ENCODE results near the gene TIGIT. TPM values are rescaled to one million over a fixed set of nuclear protein-coding genes. Genes with fewer than 3 reads are reported as not detected.

TIGIT gene
- total RNA-seq, 1 experiment from 2014 or later: not detected

DNA sequence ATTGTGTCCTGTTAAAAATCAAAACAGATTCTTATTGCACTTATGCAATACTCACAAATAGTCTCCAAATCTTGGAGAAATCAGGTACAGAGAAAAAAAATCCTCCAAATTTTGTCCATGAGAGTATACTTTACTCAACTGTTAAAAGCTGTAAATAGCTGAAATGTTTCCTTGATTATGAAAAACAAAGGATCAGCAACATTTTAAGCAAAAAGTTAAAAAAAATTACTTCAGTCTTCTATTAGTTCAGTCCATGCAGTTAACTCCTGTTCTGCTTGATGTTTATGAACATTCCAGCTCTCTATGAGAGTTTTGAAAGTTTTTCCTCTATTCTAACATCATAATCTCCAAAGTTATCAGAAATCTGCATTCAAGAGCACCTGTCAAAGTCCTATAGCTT lies 33.7 kb upstream of the TIGIT start:
- no peak overlapping the region for H3K27ac Mint-ChIP-seq
- H3K27me3 Mint-ChIP-seq (ENCODE audit: low read depth): no peaks in the 10 kb centered on the region

More for the DNA sequence above, 33.7 kb upstream of the TIGIT start:
- H3K9me3 ChIP-seq (ENCODE audit: control insufficient read depth, low read depth, low read length): peaks cover 6% of the 10 kb centered on the region
- H3K23ac ChIP-seq (ENCODE audit: insufficient read length, low read depth, low read length): no peak overlapping the region
- H3K18ac ChIP-seq (ENCODE audit: insufficient read length, low read depth, low read length): no peak overlapping the region
- no peaks in the 10 kb centered on the region for H3K4me1 ChIP-seq (ENCODE audit: insufficient read depth, low read length)
- H2BK120ac ChIP-seq (ENCODE audit: low read depth, low read length, poor library complexity, severe bottlenecking): no peak overlapping the region
- no peak overlapping the region for H4K5ac ChIP-seq (ENCODE audit: insufficient read length, low read depth, low read length)
- no peak overlapping the region for H2AFZ ChIP-seq (ENCODE audit: low read length)
- no peak overlapping the region for H3K27ac ChIP-seq (ENCODE audit: insufficient read length, low read depth, low read length)
- Mint-ChIP-seq H3K4me3 (no peak overlapping the region), H3K9me3 (peaks cover 36 to 44% of the 10 kb centered on the region in 2 experiments), H3K36me3 (ENCODE audit: insufficient read depth in 1 of 3, low read depth in 3 of 3) (peaks cover 9 to 31% (median 13%) of the 10 kb centered on the region in 3 experiments), H3K4me1 (no peaks in the 10 kb centered on the region)
- H4K8ac ChIP-seq (replicated peaks; ENCODE audit: insufficient read length, low read depth, low read length): no peak overlapping the region
- no peak overlapping the region for H3K4me2 ChIP-seq (ENCODE audit: insufficient read depth, insufficient read length, low read length)
- DNase-seq: no peak
- no peaks in the 10 kb centered on the region for H3K79me2 ChIP-seq (ENCODE audit: insufficient read depth, low read length)
- H4K20me1 ChIP-seq (ENCODE audit: control insufficient read depth, insufficient read depth, insufficient read length): no peaks in the 10 kb centered on the region
- no peak overlapping the region for H2BK20ac ChIP-seq (ENCODE audit: low read depth, low read length, poor library complexity, severe bottlenecking)
- H4K91ac ChIP-seq (ENCODE audit: insufficient read length, low read depth, low read length): no peak overlapping the region
- no peaks in the 10 kb centered on the region for H3K79me1 ChIP-seq (ENCODE audit: insufficient read depth, low read depth, low read length, poor library complexity, severe bottlenecking)
- H3T11ph ChIP-seq (ENCODE audit: low read length): no peak overlapping the region
- H3K56ac ChIP-seq (ENCODE audit: insufficient read length, low read depth, low read length): no peak overlapping the region
- TF ChIP-seq CTCF (conservative IDR thresholded peaks at IDR 0.05): no peak
- H3K27me3 ChIP-seq (ENCODE audit: insufficient read depth, low read length): no peaks in the 10 kb centered on the region
- no peak overlapping the region for H2BK12ac ChIP-seq (ENCODE audit: insufficient read length, low read depth, low read length)
- no peak overlapping the region for H2BK15ac ChIP-seq (ENCODE audit: low read depth, low read length)
- no peak overlapping the region for H3K4ac ChIP-seq (ENCODE audit: low read depth, low read length)
- H2AK5ac ChIP-seq (ENCODE audit: insufficient read length, low read length): no peak overlapping the region
- no peak overlapping the region for H3K9ac ChIP-seq (ENCODE audit: extremely low read depth, insufficient read length, low read length)
- H3K23me2 ChIP-seq (ENCODE audit: insufficient read length, low read depth, low read length, poor library complexity, severe bottlenecking): no peaks in the 10 kb centered on the region
- H2BK5ac ChIP-seq (ENCODE audit: insufficient read length, low read length): no peak overlapping the region
- no peak overlapping the region for H3K14ac ChIP-seq (ENCODE audit: insufficient read depth, low read length)
